ENCODE results near the gene WLS. TPM values are rescaled to one million over a fixed set of nuclear protein-coding genes. Genes with fewer than 3 reads are reported as not detected.
A peak's percentile ranks its signal among the peaks of the same experiment; 100 is the strongest.

The WLS gene
- total and polyA plus RNA-seq, 2 experiments from 2014 or later = 113 to 114 TPM

GRCh38 chr1:68198752-68199151, 33.6 kb downstream of the WLS start:
- Histone ChIP-seq H3K9me3 (ENCODE audit: low read depth) (no peaks in the 10 kb centered on the region), H3K4me1 (ENCODE audit: low read depth) (peaks cover 47% of the 10 kb centered on the region), H3K4me3 (no peak overlapping the region), H3K27me3 (no peaks in the 10 kb centered on the region), H3K27ac (peak overlapping the region; percentile 81), H3K36me3 (no peaks in the 10 kb centered on the region)
- TF ChIP-seq, protein P1, sequence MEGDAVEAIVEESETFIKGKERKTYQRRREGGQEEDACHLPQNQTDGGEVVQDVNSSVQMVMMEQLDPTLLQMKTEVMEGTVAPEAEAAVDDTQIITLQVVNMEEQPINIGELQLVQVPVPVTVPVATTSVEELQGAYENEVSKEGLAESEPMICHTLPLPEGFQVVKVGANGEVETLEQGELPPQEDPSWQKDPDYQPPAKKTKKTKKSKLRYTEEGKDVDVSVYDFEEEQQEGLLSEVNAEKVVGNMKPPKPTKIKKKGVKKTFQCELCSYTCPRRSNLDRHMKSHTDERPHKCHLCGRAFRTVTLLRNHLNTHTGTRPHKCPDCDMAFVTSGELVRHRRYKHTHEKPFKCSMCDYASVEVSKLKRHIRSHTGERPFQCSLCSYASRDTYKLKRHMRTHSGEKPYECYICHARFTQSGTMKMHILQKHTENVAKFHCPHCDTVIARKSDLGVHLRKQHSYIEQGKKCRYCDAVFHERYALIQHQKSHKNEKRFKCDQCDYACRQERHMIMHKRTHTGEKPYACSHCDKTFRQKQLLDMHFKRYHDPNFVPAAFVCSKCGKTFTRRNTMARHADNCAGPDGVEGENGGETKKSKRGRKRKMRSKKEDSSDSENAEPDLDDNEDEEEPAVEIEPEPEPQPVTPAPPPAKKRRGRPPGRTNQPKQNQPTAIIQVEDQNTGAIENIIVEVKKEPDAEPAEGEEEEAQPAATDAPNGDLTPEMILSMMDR (IDR thresholded peaks at IDR 0.05; ENCODE audit: low read depth, low read length) = no peak
- no peak for DNase-seq (ENCODE audit: low read depth in 1 of 2, low spot score in 1 of 2)

- H3K4me3 ChIP-seq = no peak overlapping the region
Observed at GRCh38 chr1:68197891-68198290, 34.4 kb downstream of the WLS start.

GRCh38 chr1:68197461-68197860, 34.9 kb downstream of the WLS start:
- peak overlapping the region; percentile 81 for H3K27ac ChIP-seq
- no peak for DNase-seq (ENCODE audit: low read depth in 1 of 2, low spot score in 1 of 2)
- H3K27me3 ChIP-seq = no peaks in the 10 kb centered on the region
- no peaks in the 10 kb centered on the region for H3K36me3 ChIP-seq
- no peaks in the 10 kb centered on the region for H3K9me3 ChIP-seq (ENCODE audit: low read depth)
- H3K4me1 ChIP-seq (ENCODE audit: low read depth) = peaks cover 47% of the 10 kb centered on the region
- H3K4me3 ChIP-seq = peak overlapping the region; percentile 1
- TF ChIP-seq, protein P1 (IDR thresholded peaks at IDR 0.05; ENCODE audit: low read depth, low read length) = no peak

More at GRCh38 chr1:68197891-68198290, 34.4 kb downstream of the WLS start:
- TF ChIP-seq, protein P1 (IDR thresholded peaks at IDR 0.05; ENCODE audit: low read depth, low read length) = no peak
- H3K4me1 ChIP-seq (ENCODE audit: low read depth) = peaks cover 47% of the 10 kb centered on the region
- H3K36me3 ChIP-seq = no peaks in the 10 kb centered on the region
- no peaks in the 10 kb centered on the region for H3K27me3 ChIP-seq
- H3K27ac ChIP-seq = peak overlapping the region; percentile 81
- no peak for DNase-seq (ENCODE audit: low read depth in 1 of 2, low spot score in 1 of 2)
- no peaks in the 10 kb centered on the region for H3K9me3 ChIP-seq (ENCODE audit: low read depth)

DNA sequence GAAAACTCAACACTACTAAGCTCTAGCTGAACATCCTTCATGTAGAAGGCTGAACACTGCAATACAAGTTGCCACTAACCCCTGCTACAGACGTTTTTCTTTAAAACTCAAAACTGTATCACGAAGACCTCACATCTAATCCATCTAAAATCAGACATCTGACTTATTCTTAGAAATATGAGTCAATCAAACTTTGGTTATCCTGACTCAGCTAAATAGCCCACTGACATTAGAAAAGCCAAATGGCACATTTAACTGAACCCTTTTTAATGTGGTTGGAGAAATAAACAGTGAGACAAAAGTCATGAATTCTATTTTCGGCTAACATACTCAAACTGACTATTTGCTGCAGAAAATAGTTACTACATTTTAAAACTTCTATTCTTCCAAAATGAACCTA, 35.6 kb downstream of the WLS start:
- H3K9me3 ChIP-seq (ENCODE audit: low read depth) = no peaks in the 10 kb centered on the region
- no peaks in the 10 kb centered on the region for H3K27me3 ChIP-seq
- peak overlapping the region; percentile 81 for H3K27ac ChIP-seq
- DNase-seq (ENCODE audit: low read depth in 1 of 2, low spot score in 1 of 2) = no peak
- H3K4me3 ChIP-seq = no peak overlapping the region
- TF ChIP-seq, protein P1 (IDR thresholded peaks at IDR 0.05; ENCODE audit: low read depth, low read length) = no peak
- H3K36me3 ChIP-seq = peaks cover 2% of the 10 kb centered on the region
- H3K4me1 ChIP-seq (ENCODE audit: low read depth) = peaks cover 44% of the 10 kb centered on the region

DNA sequence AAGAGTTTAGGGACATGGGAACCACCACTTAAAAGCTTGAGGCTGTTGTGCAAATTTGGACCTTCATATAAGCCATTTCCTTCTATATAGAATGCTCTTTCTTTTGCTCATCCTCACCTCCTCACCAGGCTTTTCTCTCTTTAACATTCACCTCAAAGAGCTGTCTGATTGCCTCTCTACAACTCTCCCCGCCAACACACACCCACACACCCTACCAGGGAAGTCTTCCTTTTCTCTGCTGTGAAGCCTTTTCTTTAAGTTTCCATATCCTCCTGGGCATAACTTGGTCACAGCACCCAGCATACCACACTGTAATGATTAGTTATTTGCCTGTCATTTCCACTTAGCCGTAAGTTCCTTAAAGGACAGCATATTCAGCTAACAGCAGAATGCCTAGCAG, 40.6 kb downstream of the WLS start:
- DNase-seq (ENCODE audit: low read depth in 1 of 2, low spot score in 1 of 2) = no peak
- TF ChIP-seq, protein P1 (IDR thresholded peaks at IDR 0.05; ENCODE audit: low read depth, low read length) = no peak
- Histone ChIP-seq H3K4me1 (ENCODE audit: low read depth) (peaks cover 6% of the 10 kb centered on the region), H3K36me3 (peaks cover 12% of the 10 kb centered on the region), H3K9me3 (ENCODE audit: low read depth) (no peaks in the 10 kb centered on the region), H3K27me3 (no peaks in the 10 kb centered on the region), H3K4me3 (no peak overlapping the region), H3K27ac (no peak overlapping the region)

Measured in cardiac muscle cell (in vitro differentiated cells and primary cell).